ENCODE measurements around the gene MVB12B. TPM values are rescaled to one million over a fixed set of nuclear protein-coding genes. Genes with fewer than 3 reads are reported as not detected.

The MVB12B gene
- total RNA-seq, 4 donors from 2014 or later: 7.9 to 28.9 (median 14.4) TPM

DNA sequence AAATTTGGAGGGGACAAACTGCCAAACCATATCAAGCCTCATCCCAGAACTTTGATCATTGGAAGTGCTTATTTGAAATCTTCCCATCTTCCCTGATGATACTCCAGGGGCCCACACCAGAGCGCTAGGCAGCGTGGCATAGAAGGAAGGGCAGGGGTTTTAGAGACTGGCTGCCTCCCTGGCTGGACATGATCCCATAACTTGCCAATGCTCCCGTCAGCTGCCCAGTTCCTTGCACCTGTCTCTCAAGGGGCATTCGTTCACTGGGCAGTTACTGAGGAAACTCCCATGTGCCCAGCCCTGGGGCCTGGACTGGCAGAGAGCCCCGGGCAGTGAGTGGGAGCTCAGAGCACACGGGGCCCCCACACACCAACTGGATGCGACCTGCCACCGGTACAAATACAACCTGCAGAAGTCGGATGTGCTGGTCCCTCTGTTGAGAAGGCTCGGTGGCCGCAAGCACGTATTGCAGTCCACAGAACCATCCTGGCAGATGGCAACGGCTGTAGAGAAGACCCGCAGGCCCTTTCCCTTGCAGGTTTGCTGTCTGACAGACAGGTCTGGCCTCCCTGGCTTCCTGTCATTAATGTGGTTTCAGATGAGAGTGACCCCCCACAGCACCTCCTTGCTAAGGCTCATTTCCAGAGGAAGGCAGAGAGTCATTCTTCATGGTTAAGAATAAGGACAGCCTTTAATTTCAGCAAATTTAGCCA, 122.4 kb downstream of the MVB12B start:
- H3K36me3 ChIP-seq: no peaks in the 10 kb centered on the region
- no peaks in the 10 kb centered on the region for H3K4me1 ChIP-seq
- no peak overlapping the region for H3K4me3 ChIP-seq
- DNase-seq: no peak
- no peak overlapping the region for H3K27ac ChIP-seq
- H3K27me3 ChIP-seq: no peaks in the 10 kb centered on the region
- TF ChIP-seq, protein P1, sequence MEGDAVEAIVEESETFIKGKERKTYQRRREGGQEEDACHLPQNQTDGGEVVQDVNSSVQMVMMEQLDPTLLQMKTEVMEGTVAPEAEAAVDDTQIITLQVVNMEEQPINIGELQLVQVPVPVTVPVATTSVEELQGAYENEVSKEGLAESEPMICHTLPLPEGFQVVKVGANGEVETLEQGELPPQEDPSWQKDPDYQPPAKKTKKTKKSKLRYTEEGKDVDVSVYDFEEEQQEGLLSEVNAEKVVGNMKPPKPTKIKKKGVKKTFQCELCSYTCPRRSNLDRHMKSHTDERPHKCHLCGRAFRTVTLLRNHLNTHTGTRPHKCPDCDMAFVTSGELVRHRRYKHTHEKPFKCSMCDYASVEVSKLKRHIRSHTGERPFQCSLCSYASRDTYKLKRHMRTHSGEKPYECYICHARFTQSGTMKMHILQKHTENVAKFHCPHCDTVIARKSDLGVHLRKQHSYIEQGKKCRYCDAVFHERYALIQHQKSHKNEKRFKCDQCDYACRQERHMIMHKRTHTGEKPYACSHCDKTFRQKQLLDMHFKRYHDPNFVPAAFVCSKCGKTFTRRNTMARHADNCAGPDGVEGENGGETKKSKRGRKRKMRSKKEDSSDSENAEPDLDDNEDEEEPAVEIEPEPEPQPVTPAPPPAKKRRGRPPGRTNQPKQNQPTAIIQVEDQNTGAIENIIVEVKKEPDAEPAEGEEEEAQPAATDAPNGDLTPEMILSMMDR (IDR thresholded peaks at IDR 0.05): no peak
- TF ChIP-seq POLR2A (IDR thresholded peaks at IDR 0.05): no peak
- H3K9me3 ChIP-seq: no peaks in the 10 kb centered on the region

DNA sequence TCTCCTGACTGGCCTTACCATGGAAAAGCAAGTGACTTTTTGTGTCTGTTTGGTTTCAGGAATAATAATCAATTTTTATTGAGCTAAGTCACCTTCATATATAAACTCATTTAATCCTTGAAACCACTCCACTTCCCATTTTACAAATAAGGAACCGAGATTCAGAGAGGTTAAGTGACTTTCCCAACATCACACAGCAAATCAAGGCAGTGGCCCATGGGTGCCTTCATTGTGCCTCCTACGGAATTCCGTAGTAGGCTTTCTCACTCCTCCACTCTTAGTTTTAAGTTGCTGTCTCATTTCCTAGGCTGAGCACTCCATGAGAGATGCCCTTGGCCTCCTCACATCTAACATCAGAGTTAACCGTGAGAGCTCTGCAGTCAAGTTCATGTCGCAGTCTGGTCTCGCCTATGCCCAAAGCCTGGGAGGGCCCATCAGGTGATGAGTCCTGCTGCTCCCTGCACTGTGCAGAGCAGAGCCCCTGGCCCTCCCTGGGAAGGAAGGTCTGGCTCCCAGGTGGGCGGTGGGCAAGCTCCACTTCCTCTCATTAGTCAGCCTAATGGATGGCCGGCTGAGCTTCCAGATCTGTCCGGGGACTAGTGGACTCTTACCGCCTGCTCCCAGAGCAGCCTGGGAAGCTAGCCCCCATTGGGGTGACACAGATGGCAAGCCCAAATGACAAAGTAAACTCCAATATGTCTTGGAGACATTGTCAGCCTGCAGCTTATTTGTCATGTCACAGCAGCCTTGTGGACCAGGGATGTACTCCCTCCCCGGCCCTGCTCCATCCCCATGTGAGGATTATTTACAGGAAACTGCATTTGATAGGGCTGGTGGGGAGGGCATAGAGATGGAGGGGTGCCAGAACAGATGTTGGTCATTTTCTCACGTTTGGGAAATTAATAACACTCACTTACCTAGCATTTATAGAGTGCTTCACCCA, 123.4 kb downstream of the MVB12B start:
- Histone ChIP-seq H3K27ac (no peak overlapping the region), H3K27me3 (no peaks in the 10 kb centered on the region), H3K9me3 (no peaks in the 10 kb centered on the region), H3K4me1 (no peaks in the 10 kb centered on the region), H3K36me3 (no peaks in the 10 kb centered on the region), H3K4me3 (no peak overlapping the region)
- no peak for TF ChIP-seq POLR2A (IDR thresholded peaks at IDR 0.05)
- TF ChIP-seq, protein P1 (IDR thresholded peaks at IDR 0.05): no peak
- no peak for DNase-seq

DNA sequence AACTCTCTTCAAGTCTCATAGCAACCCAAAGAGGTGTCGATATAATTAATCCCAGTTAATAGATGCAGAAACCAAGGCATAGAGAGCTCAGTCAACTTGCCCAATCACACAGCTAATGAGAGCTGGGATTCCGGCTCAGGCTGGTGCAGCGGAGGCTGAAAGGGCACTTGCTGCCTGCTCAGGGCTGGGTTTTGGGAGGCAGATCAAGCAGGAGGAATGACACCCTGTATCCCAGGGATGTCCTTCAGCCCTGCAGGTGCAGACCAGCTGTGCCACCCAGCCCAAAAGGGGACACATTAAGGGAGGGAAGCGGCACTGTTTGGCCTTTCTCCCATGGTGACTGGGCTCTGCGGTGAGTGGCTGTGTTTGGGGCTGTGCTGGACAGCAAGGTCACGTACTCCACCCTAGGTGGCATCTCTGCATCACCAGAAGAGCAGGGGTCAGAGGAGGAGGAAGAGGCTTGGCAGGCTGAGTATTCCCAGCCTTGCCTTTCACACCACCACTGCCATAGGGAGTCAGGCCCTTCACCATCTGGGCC, 124.1 kb downstream of the MVB12B start:
- TF ChIP-seq, protein P1 (IDR thresholded peaks at IDR 0.05): no peak
- TF ChIP-seq POLR2A (IDR thresholded peaks at IDR 0.05): no peak
- H3K27ac ChIP-seq: no peak overlapping the region
- H3K27me3 ChIP-seq: no peaks in the 10 kb centered on the region
- H3K36me3 ChIP-seq: no peaks in the 10 kb centered on the region
- no peak overlapping the region for H3K4me3 ChIP-seq
- no peak for DNase-seq
- no peaks in the 10 kb centered on the region for H3K4me1 ChIP-seq
- no peaks in the 10 kb centered on the region for H3K9me3 ChIP-seq

DNA sequence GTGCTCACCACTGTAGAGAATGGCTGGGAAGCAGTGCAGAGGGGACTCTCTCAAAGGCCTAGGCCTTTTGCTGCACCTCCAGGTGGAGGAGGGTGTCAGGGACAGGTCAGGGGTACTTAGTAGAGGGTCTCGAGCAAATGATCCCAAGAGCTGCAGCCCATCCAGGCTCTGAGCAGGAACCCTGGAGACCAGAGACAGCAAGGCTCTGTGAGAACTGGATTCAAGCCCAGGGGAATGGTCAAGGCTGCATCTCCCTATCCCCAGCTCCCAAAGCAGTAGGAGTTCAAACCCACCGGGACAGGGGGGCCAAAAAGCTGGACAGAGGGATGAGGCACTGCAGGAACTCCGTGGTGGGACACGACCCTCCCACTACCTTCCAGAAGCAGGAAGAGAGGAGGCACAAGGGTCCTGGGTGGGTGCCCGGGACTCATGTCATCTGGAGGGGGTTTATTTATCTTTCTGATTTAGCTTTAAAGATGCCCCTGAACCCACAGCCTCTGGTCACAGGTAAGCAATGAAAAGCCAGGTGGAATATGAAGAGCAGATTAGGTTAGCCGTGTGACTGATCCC, 124.8 kb downstream of the MVB12B start:
- H3K4me1 ChIP-seq: no peaks in the 10 kb centered on the region
- TF ChIP-seq, protein P1 (IDR thresholded peaks at IDR 0.05): no peak
- TF ChIP-seq POLR2A (IDR thresholded peaks at IDR 0.05): no peak
- H3K9me3 ChIP-seq: no peaks in the 10 kb centered on the region
- DNase-seq: no peak
- H3K4me3 ChIP-seq: no peak overlapping the region
- no peaks in the 10 kb centered on the region for H3K27me3 ChIP-seq
- no peaks in the 10 kb centered on the region for H3K36me3 ChIP-seq
- no peak overlapping the region for H3K27ac ChIP-seq

DNA sequence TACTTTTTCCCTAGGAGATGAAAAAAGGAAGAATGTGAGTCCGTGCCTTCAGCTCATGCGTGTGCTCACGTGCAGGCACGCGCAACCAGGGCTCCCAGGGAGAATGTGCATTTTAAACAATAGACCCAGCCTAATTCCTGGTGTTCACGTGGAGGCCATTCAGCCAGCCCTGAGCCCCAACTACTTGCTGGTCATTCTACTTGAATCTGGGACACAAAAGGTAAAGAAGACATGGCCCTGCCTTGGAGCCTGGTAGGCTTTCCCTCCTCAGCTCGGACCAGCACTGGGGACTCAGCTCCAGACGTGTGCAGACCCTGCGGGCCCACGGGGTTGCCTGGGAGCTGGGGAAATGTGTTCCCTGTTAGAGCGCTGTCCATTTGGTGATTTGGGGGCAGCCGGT, 125.5 kb downstream of the MVB12B start:
- Histone ChIP-seq H3K27me3 (no peaks in the 10 kb centered on the region), H3K27ac (no peak overlapping the region), H3K4me1 (no peaks in the 10 kb centered on the region), H3K4me3 (no peak overlapping the region), H3K36me3 (no peaks in the 10 kb centered on the region), H3K9me3 (no peaks in the 10 kb centered on the region)
- peak in 1 of 3 donors; percentile 17 for DNase-seq
- TF ChIP-seq POLR2A (IDR thresholded peaks at IDR 0.05): no peak
- TF ChIP-seq, protein P1 (IDR thresholded peaks at IDR 0.05): no peak

Measured in Peyer's patch (tissue), 4 donors.